NCI-H2196 treated with DMSO at 0.1 percent for 48 hours (cell line): ENCODE data around the gene PLLP.
"Not testable (repeated sequence)": the region's sequence is repeated elsewhere in the genome, so short reads cannot be mapped to it uniquely, and the experiment has no call there.

ENCODE experiments used
- DNase-seq: peaks from one replicate; lab custom pipeline; 2025; ENCODE audit not compliant: unreplicated experiment; lab: John Stamatoyannopoulos, UW

Gene PLLP

DNA sequence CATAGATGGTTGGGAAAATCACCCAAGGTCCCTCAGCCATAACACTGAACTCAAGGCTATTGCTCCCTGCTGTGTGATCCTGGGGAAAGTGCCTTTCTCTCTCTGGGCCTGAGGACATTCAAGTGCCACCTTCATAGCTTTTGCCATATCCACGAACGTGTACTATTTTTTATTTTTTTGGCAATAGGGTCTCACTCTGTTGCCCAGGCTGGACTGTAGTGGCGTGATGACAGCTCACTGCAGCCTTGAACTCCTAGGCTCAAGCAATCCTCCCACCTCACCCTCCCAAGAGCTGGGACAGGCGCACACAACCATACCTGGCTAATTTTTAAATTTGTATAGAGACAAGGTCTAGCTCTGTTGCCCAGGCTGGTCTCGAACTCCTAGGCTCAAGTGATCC lies 10.6 kb downstream of the PLLP start:
- no peak for DNase-seq

GRCh38 chr16:57273359-57273758 lies 11.1 kb downstream of the PLLP start:
- no peak for DNase-seq

GRCh38 chr16:57271867-57272495 lies 12.5 kb downstream of the PLLP start:
- no peak for DNase-seq

DNA sequence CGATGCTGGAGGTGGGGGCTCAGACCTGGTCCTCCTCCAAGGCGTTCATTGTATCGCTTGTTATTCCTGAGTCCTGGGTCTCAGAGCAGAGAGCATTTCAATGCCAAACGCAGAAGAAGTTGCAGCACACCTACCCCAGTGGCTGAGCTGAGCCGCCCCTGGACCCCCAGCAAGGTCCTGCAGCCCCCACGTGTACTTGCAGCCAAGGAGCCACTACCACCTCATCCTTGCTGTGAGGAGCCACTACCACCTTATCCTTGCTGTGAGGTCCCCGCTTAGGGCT lies 13.5 kb downstream of the PLLP start:
- DNase-seq, result no peak

DNA sequence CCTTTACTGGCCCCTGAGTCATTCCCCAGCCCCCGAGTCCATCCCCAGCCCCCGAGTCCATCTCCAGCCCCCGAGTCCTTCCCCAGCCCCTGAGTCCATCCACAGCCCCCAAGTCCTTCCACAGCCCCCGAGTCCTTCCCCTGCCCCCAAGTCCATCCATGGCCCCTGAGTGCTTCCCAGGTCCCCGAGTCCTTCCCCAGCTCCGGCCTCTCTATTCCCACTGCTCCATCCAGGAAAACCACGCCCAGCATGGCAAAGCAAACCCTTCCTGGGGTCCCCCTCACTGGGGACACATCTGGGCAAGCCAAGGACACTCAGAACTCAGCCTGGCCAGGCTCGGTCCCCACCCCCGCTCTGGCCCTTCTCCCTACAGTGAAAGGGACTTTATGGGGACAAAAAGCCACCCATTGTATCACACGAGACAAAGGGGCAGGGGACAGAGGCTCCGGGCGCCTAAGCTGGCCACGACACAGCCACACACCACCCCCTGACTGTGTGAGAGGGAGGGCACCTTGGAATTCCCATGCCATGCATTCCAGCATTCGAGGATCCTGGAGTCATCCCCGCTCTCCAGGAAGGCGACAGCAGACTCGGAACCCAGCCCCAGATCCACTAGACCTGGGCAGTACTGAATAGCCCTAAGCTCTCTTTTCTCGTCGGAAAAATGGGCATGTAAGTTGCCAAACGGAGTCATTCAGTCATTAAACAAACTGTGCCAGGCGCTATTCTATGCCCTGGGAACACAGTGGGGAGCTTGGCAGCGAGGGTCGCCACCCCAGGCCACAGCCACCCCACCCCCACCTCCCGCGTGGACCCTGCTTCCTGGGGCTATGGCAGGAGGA lies 14.0 kb downstream of the PLLP start:
- no peak for DNase-seq

GRCh38 chr16:57268804-57269800 lies 15.4 kb downstream of the PLLP start:
- DNase-seq, result no peak

DNA sequence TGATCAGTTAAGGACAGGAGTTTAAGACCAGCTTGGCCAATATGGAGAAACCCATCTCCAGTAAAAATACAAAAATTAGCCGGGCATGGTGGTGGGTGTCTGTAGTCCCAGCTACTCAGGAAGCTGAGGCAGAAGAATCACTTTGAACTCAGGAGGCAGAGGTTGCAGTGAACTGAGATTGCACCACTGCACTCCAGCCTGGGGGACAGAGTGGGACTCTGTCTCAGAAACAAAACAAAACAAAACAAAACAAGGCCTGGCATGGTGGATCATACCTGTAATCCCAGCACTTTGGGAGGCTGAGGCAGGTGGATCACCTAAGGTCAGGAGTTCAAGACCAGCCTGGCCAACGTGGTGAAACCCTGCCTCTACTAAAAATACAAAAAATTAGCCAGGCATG lies 17.1 kb downstream of the PLLP start:
- not testable (repeated sequence) for DNase-seq

DNA sequence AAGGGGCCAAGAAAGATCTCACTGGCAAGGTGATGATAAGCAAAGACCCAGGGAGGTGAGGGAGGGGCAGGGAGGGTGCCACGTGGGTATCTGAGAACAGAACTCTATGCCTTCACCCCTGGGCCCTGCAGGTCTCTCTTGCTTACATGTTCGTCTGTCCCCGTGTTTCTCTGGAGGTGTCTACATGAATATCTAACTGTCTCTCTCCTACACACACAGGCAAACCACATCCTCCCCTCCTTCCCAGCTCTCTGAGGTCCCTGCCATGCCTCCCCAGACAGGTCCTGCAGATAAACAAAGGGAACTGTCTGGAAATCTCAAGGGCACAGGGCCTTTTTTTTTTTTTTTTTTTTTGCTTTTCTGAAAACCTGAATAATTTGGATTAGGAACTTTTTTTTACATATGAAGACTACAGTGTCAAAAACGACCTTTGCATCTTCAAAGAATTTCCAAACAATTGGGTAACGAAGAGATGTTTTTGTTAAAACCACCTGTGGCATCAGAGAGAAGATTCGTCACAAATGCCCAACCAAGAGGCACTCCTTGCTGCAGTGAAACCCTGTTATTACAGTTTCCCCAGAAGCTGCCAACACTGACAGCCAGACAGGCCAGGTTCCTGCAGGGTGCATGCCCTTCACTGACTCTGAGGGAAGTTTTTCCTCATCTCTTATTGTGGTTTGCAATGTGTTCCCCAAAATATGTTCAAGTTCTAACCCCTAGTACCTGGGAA lies 17.8 kb downstream of the PLLP start:
- no peak for DNase-seq

DNA sequence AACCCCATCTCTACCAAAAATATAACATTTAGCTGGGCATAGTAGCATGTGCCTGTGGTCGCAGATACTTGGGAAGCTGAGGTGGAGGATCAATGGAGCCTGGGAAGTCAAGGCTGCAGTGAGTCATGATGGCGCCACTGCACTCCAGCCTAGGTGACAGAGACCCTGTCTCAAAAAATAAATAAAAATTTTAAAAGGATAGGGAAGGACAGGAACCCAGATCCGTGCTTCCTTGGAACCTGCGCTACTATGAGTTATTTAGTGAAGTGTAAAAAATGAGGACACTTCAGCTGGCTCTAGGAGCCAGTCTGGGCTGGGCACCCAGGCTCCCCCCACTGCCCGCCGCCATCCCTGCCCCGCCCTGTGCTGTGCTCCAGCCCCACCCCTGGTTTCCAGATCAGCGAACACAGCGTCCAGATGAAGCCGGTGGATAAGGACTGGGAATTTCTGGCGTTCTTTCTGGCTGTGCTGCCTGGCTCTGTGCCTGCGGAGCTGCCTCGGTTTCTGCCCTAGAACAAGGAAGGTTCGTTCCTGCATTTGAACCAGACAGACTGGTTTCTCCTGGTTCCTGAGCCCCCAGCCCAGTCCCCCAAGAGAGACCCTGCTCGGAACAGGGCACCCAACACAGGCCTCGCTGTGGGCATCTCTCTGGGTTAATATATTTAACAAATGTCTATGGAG lies 18.5 kb downstream of the PLLP start:
- DNase-seq, result no peak

DNA sequence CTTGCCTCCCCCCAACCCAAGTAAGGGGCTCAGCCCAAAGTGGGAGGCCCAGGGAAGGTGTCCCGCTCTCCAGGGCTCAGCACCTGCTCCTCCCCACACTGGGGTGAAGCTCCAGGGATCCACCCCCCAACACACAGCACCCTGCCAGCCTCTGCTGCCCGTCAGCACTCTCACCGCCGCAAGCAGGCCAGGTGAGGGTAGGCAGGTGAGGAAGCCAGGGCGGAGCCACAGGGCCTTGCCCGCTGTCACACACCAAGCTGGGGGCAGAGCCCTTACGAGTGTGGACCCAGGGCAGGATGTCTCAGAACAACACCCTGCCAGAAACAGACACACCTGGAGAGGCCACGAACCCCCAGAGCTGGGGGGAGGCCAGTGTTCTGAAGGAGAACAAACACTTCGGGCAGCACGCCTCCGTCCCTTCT lies 19.5 kb downstream of the PLLP start:
- DNase-seq, result no peak

- DNase-seq, result no peak
Measured at GRCh38 chr16:57264381-57264780, 20.1 kb downstream of the PLLP start.

GRCh38 chr16:57263541-57264351 lies 20.7 kb downstream of the PLLP start:
- DNase-seq, result no peak

DNA sequence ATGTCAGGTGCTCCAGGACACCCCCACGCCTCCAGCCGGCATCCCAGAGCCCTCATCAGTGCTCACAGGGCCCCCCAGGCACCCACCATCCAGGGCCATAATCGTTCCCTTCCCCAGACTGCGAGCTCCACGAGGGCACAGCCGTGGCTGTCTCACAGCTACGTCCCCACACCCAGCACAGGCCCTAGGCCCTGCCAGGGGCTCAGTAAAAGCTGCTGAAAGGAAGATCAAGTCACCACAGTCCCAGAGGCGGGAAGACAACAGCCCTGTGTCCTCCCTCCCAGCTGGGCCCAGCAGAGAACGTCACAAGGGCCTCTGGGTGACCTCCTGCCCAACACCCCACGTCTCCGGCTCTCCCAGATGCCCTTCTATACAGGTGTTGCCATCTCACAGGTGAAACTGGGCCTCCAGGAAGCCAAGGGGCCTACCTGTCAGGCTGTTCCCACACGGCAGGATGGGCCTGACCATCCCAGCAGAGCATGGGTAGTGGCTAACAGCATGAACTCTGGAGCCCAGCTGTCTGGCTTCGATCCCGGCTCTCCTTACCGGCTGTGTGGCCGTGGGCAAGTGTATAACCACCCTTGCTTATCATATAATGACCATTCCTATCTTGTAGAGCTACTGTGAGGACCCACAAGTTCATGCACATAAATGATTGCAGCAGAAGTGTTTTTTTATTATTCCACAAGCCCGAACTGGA lies 21.5 kb downstream of the PLLP start:
- no peak for DNase-seq

DNA sequence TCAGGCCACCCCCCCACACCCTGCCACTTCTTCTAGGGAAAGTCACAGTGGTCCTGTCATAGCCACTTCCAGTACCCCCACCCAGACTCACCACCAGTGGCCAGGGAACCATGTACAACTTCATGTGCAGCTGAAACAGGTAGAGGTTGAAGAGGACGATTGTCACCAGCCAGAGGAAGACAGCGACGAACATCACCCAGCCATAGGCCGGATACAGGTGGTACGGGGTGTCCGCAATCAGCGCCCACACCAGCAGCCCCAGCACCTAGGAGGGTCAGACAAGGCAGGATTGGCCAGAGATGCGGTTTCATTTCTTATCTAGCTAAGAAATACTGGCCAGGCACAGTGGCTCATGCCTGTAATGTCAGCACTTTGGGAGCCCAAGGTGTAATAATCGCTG lies 22.7 kb downstream of the PLLP start:
- no peak for DNase-seq

DNA sequence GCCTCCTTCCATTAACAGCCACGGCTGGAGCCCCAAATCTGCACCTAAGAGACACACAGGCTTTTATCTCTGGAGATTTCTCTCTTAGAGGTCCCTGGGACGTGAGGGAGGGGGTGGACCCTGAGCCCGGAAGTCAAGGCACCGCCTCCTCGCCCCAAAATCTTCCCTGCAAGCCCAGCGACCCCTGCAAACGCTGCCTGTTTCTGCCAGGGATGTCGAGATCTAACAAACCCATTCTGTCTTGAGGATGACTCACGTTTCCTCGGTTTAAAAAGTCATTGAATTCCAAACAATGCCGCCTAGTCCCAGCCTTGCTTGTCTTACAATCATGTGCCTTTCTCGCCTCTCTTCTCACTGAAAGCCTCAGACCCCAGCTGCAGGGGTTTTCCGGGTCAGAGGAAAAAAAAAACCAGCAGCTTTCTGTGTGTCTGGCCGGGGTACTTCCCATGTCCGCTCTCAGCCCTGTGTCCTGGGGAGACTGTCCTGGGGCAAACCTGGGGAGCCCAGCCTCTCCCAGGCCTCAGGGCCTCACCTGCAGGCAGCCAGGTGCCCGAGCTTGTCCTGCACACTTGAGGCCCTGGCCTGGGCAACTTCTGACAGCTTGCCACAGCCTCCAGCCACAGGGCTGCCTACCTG lies 24.1 kb downstream of the PLLP start:
- no peak for DNase-seq

- no peak for DNase-seq
Measured at GRCh38 chr16:57258910-57259475, 25.5 kb downstream of the PLLP start.

GRCh38 chr16:57258226-57258909 lies 26.1 kb downstream of the PLLP start:
- DNase-seq, result no peak
